GM19240 (cell line): Measurements from ENCODE around the gene GRIA2.

ENCODE experiments used
- DNase-seq: peaks from one replicate; pipeline ENCODE4 v3.0.0; 2011; ENCODE audit warnings: low spot score; ENCODE audit not compliant: insufficient read length

GRIA2 gene

DNA sequence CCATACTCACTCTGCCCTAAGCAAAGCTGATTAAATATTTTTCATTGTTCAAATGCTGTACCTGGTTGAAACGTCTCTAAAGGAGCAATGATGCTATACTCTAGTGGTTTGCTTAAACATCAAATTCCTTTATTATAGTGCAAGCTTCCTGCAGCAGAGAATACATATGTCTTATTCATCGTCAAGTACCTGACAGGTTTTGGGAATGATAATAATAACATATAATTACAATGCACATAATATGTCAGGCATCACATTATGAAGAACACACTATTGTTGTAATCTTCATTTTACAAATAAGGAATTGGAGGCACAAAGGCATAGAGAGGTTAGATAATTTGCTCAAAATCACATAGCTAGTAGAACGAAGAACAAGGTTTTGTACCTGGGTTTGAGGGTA is 151.6 kb downstream of the GRIA2 start:
- no peak for DNase-seq

DNA sequence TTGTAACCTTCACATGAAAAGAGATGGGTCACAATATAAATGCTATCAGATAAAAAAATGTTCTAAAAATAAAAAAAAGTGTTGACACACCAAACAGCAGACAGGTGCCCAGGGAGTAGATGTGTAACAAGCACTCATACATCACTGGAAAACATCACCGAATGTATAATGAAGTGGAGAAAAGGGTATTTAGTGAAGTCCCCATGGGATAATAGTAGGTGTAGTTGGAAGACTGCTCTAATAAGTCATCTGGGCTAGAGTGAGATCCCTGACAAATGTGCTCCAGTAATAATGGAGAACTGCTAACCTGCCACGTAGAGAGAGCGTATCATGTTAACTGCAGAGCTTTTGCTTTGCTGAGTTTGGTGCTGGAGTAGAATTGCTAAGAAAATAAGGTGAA is 152.0 kb downstream of the GRIA2 start:
- DNase-seq, result no peak

DNA sequence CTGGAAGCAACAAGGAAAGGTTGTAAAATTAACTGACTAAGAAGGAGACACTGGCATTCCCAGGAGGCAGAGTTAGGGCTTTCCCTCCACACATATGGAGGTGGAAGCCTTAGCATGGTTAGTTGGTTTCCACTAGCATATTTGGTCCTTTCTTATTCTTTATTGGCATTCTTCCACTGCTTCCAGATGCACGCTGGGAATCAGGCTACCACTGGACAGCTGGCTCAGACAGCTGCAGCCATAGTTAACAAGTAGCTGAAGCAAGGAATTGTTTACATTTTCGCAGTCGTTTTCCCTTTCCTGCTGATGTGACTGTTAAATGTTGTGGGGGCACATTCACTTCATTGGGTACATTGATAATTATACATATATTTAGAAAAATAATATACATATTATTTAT is 169.2 kb downstream of the GRIA2 start:
- no peak for DNase-seq

DNA sequence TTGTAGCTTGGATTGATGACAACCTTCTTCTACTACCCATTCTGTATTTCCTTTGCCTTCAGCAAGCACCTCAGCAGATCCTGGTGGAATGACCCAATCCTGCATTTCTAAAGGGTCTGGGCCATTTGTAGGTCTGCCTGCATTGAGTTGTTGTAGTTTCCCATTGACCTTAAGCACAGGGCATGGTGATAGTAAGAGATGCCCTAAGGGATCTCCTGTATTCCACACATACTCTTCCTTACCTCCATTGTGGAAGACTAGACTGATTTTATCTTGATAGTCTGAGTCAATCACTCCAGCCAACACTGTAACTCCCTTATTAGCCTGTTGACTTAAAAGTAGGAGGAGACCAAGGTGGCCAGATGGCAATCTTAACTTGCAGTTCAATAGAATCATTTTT is 184.5 kb downstream of the GRIA2 start:
- no peak for DNase-seq
